IPS-NIHi7 (cell line): ENCODE results near the gene OIT3.
"Not testable (repeated sequence)": the region's sequence is repeated elsewhere in the genome, so short reads cannot be mapped to it uniquely, and the experiment has no call there.

ENCODE experiments used
- DNase-seq: peaks from one replicate; pipeline ENCODE4 v3.0.0; 2012; ENCODE audit warnings: mixed read lengths; ENCODE audit errors: extremely low spot score

OIT3 gene

DNA sequence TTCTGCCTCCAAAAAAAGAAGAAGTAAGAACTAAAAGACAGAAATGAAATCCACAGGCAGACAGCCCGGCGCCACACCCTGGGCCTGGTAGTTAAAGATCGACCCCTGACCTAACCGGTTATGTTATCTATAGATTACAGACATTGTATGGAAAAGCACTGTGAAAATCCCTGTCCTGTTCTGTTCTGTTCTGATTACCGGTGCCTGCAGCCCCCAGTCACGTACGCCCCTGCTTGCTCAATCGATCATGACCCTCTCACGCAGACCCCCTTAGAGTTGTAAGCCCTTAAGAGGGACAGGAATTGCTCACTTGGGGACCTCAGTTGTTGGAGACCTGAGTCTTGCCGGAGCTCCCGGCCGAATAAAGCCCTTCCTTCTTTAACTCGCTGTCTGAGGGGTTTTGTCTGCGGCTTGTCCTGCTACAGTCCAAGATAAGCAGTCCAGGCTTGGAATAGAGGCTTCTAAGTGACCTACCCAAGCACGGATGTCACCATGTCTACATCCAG lies 10.5 kb downstream of the OIT3 start:
- not testable (repeated sequence) for DNase-seq

GRCh38 chr10:72904806-72905205 lies 11.3 kb downstream of the OIT3 start:
- DNase-seq, result no peak

DNA sequence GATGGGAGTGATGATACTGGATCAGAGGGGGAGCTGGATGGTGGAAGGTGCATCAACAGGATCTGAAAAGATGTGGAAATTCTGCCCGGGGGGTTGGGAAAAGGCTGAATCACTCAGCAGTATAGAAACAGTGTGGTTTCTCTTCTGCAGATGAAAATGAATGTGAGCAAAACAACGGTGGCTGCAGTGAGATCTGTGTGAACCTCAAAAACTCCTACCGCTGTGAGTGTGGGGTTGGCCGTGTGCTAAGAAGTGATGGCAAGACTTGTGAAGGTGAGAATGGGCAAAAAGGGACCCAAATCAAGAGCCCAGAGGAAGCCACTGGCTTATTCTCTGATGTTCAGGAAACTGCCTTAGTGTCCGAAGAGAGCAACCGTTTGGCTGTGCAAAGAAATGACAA lies 12.9 kb downstream of the OIT3 start:
- no peak for DNase-seq

DNA sequence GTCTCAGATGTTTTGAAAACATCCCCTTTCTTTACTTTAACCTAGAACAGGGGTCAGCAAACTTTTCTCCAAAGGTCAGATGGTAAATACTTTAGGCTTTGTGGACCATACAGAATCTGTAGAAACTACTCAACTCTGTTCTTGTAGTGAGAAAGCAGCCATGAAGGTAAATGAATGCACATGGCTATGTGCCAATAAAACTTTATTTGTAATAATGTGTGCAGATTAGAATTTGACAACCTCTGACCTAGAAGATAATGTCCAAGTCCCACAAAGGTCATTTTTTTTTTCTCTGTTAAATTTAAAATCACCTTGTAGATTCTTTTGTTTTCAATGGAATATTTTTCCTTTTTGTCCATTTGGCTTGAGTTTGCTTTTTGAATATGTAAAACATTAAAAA lies 17.2 kb downstream of the OIT3 start:
- no peak for DNase-seq

GRCh38 chr10:72911758-72912157 lies 18.2 kb downstream of the OIT3 start:
- no peak for DNase-seq

DNA sequence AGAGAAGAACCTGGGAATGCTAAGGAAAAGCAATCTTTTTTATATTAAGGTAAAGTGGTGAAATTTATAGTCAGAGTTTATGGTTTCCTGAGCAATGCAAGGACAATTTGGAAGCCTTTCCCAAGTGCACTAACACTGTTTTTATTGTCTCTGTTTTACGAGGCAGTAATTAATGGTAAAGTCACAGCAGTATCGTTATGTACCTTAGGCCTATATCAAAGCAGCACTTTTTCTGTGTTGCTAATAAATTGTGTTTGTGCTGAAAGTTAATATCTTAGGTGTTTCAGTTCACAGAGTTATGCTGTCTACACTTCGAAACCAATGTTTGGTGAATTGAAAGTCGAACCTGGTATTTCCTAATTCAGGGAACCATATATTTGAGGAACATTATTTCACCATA lies 19.2 kb downstream of the OIT3 start:
- no peak for DNase-seq

- DNase-seq, result no peak
Observed at GRCh38 chr10:72913287-72913686, 19.7 kb downstream of the OIT3 start.

DNA sequence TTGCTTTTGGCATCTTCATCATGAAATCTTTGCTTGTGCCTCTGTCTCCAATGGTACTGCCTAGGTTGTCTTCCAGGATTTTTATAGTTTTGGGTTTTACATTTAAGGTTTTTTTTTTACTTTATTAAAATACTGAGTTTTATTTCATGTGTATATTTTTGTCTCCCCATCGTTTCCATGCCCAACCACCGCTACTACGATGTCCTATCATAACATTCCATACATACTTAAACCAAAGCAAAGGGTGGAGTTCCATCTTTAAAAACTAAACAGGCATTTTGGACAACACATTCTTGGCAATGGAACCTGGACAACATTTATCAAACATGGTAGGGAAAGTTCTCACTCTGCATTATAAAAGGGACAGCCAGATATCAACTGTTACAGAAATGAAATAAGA lies 23.7 kb downstream of the OIT3 start:
- DNase-seq, result not testable (repeated sequence)

DNA sequence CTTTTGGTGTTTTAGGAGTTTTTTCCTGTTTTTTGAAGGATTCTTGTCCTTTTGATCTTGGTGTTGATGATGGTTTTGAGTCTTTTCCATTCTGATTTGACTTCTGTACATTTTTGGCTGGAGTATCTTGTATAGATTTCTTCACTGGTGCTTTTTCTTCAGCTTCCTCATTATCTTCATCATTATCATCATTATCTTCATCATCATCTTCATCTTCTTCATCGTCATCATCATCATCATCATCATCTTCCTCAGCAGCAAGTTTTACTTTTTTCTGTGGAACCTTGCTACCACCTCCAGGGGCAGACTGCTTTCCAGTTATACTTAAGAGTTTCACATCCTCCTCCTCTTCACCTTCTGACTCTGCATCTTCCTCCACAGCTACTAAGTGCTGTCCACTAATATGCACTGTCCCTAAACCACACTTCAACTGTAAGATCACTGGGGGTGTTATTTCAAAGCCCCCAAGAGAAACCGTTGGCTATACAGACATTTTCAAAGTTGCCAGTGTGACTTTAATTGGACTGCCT lies 24.3 kb downstream of the OIT3 start:
- DNase-seq, result not testable (repeated sequence)

GRCh38 chr10:72918352-72918751 lies 24.8 kb downstream of the OIT3 start:
- DNase-seq, result no peak

DNA sequence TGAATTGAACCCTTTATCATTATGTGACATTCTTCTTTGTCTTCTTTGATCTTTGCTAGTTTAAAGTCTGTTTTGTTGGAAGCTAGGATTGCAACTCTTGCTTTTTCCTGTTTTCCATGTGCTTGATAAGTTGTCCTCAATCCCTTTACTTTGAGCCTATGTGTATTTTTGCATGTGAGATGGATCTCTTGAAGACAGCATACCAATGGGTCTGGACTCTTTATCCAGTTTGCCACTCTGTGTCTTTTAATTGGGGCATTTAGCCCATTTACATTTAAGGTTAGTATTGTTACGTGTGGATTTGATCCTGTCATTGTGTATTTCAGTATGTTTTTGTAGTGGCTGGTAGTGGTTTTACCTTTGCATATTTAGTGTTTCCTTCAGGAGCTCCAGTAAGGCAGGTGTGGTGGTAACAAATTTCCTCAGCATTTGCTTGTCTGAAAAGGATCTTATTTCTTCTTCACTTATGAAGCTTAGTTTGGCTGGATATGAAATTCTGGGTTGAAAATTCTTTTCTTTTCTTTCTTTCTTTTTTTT lies 27.7 kb downstream of the OIT3 start:
- DNase-seq, result not testable (repeated sequence)

- no peak for DNase-seq
Observed at GRCh38 chr10:72924351-72924750, 30.8 kb downstream of the OIT3 start.

DNA sequence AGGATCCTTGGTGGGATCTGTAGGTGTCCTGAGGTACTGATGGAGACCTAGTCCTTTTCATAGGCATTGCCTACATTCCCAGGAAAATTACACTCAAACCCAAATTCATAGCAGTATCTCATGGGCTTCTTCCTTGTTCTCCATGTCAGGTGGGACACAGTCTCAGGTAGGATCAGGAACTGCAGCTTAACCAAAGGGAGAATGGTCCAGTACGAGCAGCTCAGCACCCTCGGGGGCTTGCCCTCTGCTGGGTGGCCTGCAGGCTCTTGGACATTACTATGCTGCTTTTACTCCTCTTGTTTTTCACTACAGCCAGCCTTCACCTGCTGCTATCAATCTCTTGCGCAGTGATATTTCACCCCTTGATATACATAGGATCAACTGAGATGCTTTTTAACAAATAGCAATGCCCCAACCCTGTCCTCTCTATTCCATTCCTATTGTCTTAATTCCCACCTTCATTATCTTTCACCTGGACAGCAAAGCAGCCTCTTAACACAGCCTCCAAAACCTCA lies 32.5 kb downstream of the OIT3 start:
- no peak for DNase-seq

GRCh38 chr10:72927485-72927884 lies 33.9 kb downstream of the OIT3 start:
- no peak for DNase-seq

GRCh38 chr10:72928798-72929197 lies 35.3 kb downstream of the OIT3 start:
- no peak for DNase-seq

DNA sequence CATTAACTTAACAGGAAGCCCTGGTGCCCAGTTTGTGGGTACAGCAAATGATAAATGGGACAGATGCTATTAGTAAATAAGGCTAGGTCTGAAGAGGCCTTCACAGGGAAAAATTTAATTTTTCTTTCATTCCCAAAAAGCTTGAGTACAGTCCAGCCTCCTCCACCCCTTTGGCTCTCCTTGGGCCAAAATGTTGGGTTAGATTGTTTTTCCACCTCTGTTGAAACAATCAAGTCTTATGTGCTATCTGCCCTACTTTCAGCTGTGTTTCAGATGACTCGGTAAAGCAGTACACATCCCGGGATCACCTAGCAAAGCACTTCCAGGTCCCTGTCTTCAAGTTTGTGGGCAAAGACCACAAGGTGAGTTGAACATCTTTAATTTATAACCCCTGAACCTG lies 36.7 kb downstream of the OIT3 start:
- no peak for DNase-seq

GRCh38 chr10:72932259-72933015 lies 38.9 kb downstream of the OIT3 start:
- DNase-seq, result no peak

GRCh38 chr10:72935361-72935760 lies 41.8 kb downstream of the OIT3 start:
- no peak for DNase-seq

DNA sequence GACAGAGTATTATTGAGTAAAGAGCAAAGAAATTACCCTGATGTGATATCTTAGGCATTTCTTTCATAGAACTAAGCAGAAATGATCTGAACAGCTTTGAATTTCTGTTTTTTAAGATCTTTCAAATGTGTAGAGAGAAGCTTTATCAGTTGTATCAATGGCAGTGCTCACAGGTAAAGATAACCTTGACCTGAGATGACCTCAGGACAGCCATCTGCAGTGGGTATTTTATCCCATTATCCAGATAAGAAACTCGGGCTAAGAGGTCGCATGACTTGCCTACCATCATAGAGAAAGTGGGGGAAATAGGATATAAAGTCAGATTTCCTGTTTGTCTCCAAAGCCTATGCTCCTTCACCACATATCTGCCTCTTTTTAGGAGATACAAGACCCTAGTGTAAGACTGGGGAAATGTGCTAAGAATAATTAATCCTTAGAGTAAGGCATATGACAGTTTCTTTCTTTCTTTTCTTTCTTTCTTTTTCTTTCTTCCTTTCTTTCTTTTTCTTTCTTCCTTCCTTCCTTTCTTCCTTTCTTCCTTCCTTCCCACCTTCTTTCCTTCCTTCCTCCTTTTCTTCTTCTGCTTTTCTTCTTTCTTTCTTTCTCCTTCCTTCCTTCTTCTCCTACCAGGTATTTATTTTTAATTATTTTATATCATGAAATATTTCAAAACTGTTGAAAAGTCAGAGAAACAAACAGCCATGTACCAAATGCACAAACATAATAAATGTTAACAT lies 50.1 kb downstream of the OIT3 start:
- DNase-seq, result no peak

DNA sequence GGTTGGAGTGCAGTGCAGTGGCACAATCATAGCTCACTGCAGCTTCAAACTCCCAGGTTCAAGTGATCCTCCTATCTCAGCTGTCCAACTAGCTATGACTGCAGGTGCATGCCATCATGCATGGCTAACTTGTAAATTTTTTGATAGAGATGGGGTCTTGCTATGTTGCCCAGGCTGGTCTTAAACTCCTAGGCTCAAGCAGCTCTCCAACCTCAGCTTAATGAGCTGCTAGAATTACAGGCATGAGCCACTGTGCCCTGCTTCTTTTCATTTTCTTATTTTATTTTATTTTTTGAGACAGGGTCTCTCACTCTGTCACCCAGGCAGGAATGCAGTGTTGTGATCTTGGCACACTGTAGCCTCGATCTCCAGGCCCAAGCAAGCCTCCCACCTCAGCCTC lies 53.4 kb downstream of the OIT3 start:
- DNase-seq, result no peak

- DNase-seq, result no peak
Observed at GRCh38 chr10:72948762-72949161, 55.2 kb downstream of the OIT3 start.

DNA sequence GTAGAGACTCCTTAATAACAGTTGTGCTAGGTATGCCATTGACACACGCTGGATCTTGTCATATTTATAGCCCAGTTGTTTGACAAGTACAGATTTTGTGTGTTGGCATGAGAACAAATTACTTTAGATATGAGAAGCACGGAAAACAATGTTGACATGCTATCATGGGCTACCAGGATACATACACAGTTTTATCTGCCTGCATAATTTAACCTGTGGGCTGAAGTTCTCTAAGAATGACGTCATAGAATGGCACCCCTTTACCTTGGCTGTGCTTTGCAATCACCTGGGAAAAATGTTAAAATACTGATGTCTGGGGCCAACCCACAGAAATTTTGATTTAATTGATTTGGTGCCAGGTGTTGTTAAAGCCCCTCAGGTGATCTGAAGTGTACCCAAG lies 58.2 kb downstream of the OIT3 start:
- no peak for DNase-seq
